Spleen (tissue), 7 donors: ENCODE measurements around the gene DCTN1.

Experiments used
- POLR2A ChIP-seq, 3 donors: fragments of 450-650 bp; IDR thresholded peaks; one replicate each; pipeline ENCODE4 v1.5.1; 2017; ENCODE audit warnings: antibody characterized with exemption in 3 of 3, mild to moderate bottlenecking in 1 of 3
- POLR2AphosphoS5 ChIP-seq, 3 donors: sonication (generic); formaldehyde crosslinking; IDR thresholded peaks; one replicate each; pipeline ENCODE4 v1.5.1; 2017; ENCODE audit warnings: antibody characterized with exemption in 3 of 3
- TF ChIP-seq, protein P1 (sequence below), 11 experiments: fragments of 200-600 bp in 7 of 11; fragments of 450-650 bp in 4 of 11; sonication (generic) in 4 of 11; IDR thresholded peaks in 8 of 11; conservative IDR thresholded peaks in 3 of 11; 1 replicate in 7 of 11; 2 replicates in 4 of 11; pipeline versions ENCODE4 v1.4.0 to v1.8.0; 2016 to 2021; ENCODE audit warnings: antibody characterized with exemption in 11 of 11, inconsistent platforms in 4 of 11, mild to moderate bottlenecking in 1 of 11
- donor health status: DM: no; HTN: no; CAD: no; lungs with moderate emphysema.
- donor health status: DM: no; HTN: no; CAD: no.
- donor health status: DM: no; HTN: no; CAD: no.

DNA sequence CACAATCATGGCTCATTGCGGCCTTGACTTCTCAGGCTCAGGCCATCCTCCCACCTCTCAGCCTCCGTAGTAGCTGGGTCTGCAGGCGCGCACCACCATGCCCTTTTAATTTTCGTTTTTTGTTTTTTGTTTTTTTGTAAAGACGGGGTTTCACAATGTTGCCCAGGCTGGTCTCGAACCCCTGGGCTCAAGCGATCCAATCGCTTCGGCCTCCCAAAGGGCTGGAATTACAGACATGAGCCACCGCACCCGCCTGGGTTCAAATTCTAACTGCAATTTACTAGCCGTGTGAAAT lies 12.3 kb upstream of the DCTN1 start:
- TF ChIP-seq POLR2A (IDR thresholded peaks at IDR 0.05): no peak
- TF ChIP-seq, protein P1, sequence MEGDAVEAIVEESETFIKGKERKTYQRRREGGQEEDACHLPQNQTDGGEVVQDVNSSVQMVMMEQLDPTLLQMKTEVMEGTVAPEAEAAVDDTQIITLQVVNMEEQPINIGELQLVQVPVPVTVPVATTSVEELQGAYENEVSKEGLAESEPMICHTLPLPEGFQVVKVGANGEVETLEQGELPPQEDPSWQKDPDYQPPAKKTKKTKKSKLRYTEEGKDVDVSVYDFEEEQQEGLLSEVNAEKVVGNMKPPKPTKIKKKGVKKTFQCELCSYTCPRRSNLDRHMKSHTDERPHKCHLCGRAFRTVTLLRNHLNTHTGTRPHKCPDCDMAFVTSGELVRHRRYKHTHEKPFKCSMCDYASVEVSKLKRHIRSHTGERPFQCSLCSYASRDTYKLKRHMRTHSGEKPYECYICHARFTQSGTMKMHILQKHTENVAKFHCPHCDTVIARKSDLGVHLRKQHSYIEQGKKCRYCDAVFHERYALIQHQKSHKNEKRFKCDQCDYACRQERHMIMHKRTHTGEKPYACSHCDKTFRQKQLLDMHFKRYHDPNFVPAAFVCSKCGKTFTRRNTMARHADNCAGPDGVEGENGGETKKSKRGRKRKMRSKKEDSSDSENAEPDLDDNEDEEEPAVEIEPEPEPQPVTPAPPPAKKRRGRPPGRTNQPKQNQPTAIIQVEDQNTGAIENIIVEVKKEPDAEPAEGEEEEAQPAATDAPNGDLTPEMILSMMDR (IDR thresholded peaks at IDR 0.05 in 8 of 11, conservative IDR thresholded peaks at IDR 0.05 in 3 of 11): no peak
- TF ChIP-seq POLR2AphosphoS5 (IDR thresholded peaks at IDR 0.05): no peak
